Ishikawa (cell line): ENCODE results near the gene C5.

Experiments
- CEBPB ChIP-seq: IDR thresholded peaks from 2 replicates; pipeline ENCODE4 v1.6.1; 2012
- CREB1 ChIP-seq: IDR thresholded peaks from 2 replicates; pipeline ENCODE4 v1.6.1; 2012; ENCODE audit warnings: low read depth
- EGR1 ChIP-seq: IDR thresholded peaks from 2 replicates; pipeline ENCODE4 v1.6.1; 2012
- EP300 ChIP-seq: IDR thresholded peaks from 2 replicates; pipeline ENCODE4 v1.6.1; 2012; ENCODE audit warnings: borderline replicate concordance
- FOXM1 ChIP-seq: IDR thresholded peaks from 2 replicates; pipeline ENCODE4 v1.6.1; 2012; ENCODE audit warnings: low read depth, borderline replicate concordance
- MAX ChIP-seq: IDR thresholded peaks from 2 replicates; pipeline ENCODE4 v1.6.1; 2012
- NFIC ChIP-seq: IDR thresholded peaks from 2 replicates; pipeline ENCODE4 v1.6.1; 2012
- RAD21 ChIP-seq: IDR thresholded peaks from 2 replicates; pipeline ENCODE4 v1.6.1; 2012; ENCODE audit warnings: low read depth
- REST ChIP-seq: IDR thresholded peaks from 2 replicates; pipeline ENCODE4 v1.6.1; 2012; ENCODE audit warnings: low read depth, mild to moderate bottlenecking
- TAF1 ChIP-seq: IDR thresholded peaks from 2 replicates; pipeline ENCODE4 v1.6.1; 2012; ENCODE audit warnings: low read depth, mild to moderate bottlenecking
- TCF12 ChIP-seq: IDR thresholded peaks from 2 replicates; pipeline ENCODE4 v1.6.1; 2012; ENCODE audit warnings: low read depth
- TEAD4 ChIP-seq: IDR thresholded peaks from 2 replicates; pipeline ENCODE4 v1.6.1; 2012
- USF1 ChIP-seq: IDR thresholded peaks from 2 replicates; pipeline ENCODE4 v1.6.1; 2012
- YY1 ChIP-seq: IDR thresholded peaks from 2 replicates; pipeline ENCODE4 v1.6.1; 2012; ENCODE audit warnings: low read depth
- ZBTB7A ChIP-seq: IDR thresholded peaks from 2 replicates; pipeline ENCODE4 v1.6.1; 2012; ENCODE audit warnings: low read depth

Gene C5

GRCh38 chr9:121026260-121026691, 23.8 kb downstream of the C5 start:
- TF ChIP-seq TEAD4 = no peak
- no peak for TF ChIP-seq CREB1

GRCh38 chr9:121024237-121024636, 25.8 kb downstream of the C5 start:
- TF ChIP-seq CEBPB (no peak), CREB1 (no peak), ZBTB7A (no peak), FOXM1 (no peak), EGR1 (no peak), REST (no peak), USF1 (no peak), RAD21 (no peak), EP300 (no peak), TEAD4 (no peak), NFIC (no peak), TAF1 (no peak), MAX (no peak), YY1 (no peak)

GRCh38 chr9:121023064-121023463, 27.0 kb downstream of the C5 start:
- TF ChIP-seq EP300 (no peak), NFIC (no peak), TAF1 (no peak), ZBTB7A (no peak), REST (no peak), YY1 (no peak), TEAD4 (no peak), RAD21 (no peak), CEBPB (no peak), MAX (no peak), USF1 (no peak), FOXM1 (no peak), CREB1 (no peak), EGR1 (no peak), TCF12 (no peak)

GRCh38 chr9:121021301-121021700, 28.8 kb downstream of the C5 start:
- TF ChIP-seq CEBPB (no peak), NFIC (no peak), EP300 (no peak), CREB1 (no peak), TAF1 (no peak), MAX (no peak), ZBTB7A (no peak), EGR1 (no peak), USF1 (no peak), FOXM1 (no peak), TEAD4 (no peak), RAD21 (no peak), REST (no peak), TCF12 (no peak), YY1 (no peak)
